NCI-H82 treated with DMSO at 0.1 percent for 48 hours (cell line): ENCODE results near the gene LRRC40.
"Not testable (repeated sequence)": the region's sequence is repeated elsewhere in the genome, so short reads cannot be mapped to it uniquely, and the experiment has no call there.

Source experiments
- DNase-seq: peaks from one replicate; lab custom pipeline; 2025; ENCODE audit not compliant: unreplicated experiment; lab: John Stamatoyannopoulos, UW

Gene LRRC40

DNA sequence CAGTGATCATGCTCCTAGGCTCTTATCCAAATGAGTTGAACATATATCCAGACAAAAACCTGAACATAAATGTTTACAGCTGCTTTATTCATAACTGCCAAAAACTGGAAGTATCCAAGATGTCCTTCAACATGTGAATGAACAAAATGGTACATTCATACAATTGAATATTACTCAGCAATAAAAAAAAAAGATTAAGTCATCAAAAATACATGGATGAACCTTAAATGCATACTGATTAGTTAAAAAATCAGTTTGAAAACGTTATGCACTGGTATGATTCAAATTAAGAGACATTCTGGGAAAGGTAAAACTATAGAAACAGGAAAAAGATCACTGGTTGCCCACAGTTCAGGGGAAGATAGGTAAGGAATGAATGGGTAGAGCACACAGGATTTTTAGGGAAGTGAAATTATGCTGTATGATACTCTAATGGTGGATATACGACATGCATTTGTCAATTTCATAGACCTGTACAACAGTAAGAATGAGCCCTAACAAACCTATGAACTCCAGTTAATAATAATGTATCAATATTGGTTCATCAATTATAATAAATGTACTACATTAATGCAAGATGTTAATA, 3.1 kb downstream of the LRRC40 start:
- no peak for DNase-seq

GRCh38 chr1:70200065-70200464, 5.3 kb downstream of the LRRC40 start:
- no peak for DNase-seq

GRCh38 chr1:70196333-70196732, 9.0 kb downstream of the LRRC40 start:
- DNase-seq = no peak

DNA sequence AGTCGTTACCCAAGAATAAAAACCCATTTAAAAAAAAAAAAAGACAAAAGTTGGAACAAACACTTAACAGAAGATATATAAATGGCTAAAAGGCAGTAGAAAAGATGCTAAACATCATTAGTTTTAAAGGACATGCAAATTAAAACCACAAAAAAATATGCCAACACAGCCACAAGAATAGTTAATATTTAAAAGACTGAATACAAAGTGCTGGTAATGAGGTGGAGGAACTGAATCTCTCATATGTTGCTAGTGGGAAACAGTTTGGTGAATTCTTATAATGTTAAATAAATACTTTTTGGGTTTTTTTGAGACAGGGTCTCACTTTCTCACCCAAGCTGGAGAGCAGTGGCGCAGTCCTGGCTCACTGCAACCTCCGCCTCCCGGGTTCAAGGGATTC, 10.0 kb downstream of the LRRC40 start:
- DNase-seq = no peak

DNA sequence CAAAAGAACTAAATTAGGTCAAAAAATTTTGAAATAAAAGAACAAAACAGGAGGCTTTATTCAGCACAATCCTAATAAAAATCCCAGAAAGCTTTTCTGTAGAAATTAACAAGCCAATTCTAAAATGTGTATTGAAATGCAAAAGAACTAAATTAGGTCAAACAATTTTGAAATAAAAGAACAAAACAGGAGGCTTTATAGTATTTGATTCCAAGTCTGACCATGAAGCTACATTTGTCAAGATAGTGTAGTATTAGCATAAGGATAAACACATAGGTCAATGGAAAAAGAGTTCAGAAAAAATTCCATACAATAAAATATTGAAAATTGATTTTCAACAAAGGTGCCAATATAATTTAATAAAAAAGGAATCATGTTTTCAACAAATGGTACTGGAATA, 10.8 kb downstream of the LRRC40 start:
- no peak for DNase-seq

GRCh38 chr1:70192446-70192845, 12.9 kb downstream of the LRRC40 start:
- not testable (repeated sequence) for DNase-seq

DNA sequence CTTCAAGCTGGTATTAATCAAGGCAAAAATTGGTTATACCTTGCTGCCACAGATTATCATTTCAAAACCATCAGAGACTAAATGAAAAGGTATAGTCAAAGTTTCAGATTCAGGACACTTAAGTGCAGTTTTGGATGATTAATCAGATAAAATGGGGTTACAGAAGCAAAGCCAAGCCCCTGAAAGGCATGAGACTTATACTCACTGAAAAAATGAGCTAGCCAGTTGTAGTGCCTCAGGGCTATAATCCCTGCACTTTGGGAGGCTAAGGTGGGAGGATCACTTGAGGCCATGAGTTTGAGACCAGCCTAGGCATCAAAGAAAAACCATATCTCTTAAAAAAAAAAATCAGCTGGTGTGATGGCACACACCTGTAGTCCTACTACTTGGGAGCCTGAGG, 15.2 kb downstream of the LRRC40 start:
- DNase-seq = no peak

- DNase-seq = no peak
These were observed 16.9 kb downstream of the LRRC40 start for GRCh38 chr1:70188522-70188921.

DNA sequence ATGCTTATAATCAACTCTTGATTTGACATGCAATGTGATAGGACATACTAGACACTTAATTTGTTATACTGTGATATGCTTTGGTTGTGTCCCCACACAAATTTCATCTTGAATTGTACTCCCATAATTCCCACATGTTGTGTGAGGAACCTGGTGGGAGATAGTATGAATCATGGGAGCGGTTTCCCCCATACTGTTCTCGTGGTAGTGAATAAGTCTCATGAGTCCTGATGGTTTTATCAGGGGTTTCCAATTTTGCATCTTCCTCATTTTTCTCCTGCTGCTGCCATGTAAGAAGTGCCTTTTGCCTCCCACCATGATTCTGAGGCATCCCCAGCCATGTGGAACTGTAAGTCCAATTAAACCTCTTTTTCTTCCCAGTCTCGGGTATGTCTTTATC, 20.2 kb downstream of the LRRC40 start:
- not testable (repeated sequence) for DNase-seq

DNA sequence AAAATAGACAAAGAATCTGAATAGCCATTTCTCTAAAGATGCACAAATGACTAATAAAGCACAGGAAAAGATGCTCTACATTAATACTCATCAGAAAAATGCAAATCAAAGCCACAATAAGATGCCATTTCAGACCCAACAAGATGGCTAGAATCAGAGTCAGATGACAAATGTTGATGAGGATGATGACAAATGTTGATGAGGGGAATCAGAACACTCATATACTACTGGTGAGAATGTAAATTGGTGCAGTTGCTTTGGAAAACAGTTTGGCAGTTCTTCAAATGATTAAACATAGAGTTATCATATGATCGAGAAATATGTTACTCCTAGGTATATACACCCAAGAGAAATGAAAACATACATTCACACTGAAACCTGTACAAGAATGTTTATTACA, 33.9 kb downstream of the LRRC40 start:
- no peak for DNase-seq

DNA sequence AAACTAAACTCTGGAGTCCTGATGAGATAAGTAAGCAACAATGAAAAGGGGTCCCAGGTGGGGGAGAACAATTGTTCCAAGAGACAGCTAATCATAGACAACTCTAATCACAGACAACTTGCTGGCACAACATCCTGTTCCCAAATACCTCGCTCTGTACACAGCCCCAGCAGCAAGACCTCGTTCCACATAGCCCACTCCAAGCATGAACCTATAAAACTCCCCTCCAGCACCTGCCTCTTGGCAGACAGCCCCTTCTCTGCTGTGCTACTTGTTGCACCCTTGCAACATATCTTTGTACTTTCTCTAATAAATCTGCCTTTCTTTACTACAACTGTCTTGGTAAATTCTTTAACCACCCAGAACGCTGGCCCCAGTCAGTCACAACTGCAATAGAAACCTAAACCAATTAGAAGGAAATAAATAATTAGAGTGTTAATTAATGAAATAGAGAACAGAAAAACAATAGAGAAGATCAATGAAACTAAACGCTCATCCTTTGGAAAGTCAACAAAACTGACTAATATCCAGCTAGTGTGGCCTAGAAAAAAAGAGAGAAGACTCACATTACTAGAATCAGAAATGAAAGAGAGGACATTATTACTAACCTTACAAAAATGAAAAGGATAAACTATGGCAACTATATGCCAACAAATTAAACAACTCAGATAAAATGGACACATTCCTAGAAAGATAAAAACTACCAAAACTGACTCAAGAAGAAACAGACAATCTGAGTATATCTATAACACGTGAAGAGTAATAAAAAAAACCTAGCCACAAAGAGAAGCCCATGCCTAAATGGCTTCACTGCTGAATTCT, 36.1 kb downstream of the LRRC40 start:
- no peak for DNase-seq

- no peak for DNase-seq
These were observed 37.1 kb downstream of the LRRC40 start for GRCh38 chr1:70168283-70168682.

GRCh38 chr1:70164350-70164749, 41.0 kb downstream of the LRRC40 start:
- no peak for DNase-seq

DNA sequence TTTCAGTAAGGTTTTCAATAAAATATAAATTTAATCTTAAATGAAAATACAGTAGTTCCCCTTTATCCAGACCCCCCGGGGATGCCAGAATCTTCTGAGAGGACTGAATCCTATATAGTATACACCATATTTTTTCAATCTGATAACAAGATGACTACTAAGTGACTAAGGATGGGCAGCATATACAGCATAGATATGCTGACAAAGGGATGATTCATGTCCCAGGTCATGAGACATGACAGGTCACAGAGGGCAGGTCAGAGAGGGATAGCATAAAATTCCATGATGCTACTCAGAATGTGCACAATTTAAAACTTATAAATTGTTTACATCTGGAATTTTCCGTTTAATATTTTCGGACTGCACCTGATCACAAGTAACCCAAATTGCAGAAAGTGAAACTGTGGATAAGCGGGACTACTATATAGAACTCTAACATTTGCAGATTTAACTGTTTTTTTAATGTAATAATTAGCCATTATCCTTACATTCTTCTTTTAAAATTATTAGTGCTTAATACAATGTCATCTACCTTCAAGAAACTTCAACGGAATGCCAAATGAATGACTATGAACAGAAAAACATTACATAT, 48.8 kb downstream of the LRRC40 start:
- DNase-seq = no peak

DNA sequence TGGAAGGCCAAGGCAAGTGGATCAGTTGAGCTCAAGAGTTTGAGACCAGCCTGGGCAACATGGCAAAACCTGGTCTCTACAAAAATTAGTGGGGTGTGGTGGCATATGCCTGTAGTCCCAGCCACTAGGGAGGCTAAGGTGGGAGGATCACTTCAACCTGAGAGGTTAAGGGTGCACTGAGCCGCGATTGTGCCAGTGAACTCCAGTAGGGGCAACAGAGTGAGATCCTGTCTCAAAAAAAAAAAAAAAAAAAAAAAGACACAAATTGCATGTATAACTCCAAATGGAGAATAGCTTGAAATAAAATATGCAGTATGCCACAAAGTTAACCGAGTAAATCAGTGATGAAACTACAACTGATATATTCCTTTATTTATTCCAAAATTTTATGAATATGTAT, 51.6 kb downstream of the LRRC40 start:
- DNase-seq = no peak

DNA sequence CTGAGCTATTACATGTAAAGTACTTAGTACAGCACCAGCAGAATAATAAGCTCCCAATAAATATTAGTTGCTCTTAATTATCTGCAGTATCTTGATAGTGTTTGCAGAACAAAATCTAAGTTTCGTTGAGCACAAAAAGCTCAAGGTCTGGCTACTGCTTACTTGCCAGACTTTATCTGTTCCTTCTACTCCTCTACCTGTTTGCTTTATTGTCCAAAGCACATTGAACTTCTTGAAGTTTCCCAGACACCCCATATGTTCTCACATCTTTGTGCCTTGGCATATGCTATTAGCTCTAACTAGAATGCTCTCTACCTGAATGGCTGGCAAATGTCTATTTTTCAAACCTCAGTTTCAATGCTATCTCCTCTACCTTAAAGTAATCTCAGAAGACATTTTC, 54.9 kb downstream of the LRRC40 start:
- DNase-seq = no peak

- DNase-seq = no peak
These were observed 58.9 kb downstream of the LRRC40 start for GRCh38 chr1:70146488-70146887.

DNA sequence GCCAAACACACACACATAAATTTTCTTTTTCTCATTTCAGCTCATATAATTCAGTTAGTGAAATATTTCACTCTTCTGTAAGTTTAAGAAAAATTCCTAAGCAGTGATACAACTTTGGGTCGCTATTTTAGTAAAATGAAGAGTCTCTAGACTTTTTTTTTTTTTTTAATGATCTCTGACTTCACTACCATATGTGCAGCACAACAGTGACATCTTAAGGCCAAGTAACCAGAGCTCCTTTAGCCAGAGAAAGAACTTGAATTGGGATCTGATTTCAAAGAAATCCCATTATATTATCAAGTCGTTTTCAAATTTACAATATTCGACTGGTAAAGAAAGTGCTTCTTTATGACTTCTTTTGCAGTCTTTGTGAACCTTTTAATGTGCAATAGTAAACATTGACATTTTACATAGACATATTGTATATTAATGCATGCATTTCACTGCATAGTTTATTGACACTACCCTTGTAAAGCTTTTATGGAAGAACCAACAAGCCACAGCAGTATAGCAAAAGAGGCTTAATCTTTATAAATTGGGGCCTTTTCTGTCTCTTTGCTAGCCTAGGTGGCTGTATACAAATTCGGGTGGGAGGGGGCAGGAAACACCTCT, 62.2 kb downstream of the LRRC40 start:
- DNase-seq = peak; percentile 5

GRCh38 chr1:70142075-70142474, 63.3 kb downstream of the LRRC40 start:
- DNase-seq = no peak

GRCh38 chr1:70140894-70141293, 64.5 kb downstream of the LRRC40 start:
- peak; percentile 7 for DNase-seq

GRCh38 chr1:70140343-70140742, 65.0 kb downstream of the LRRC40 start:
- DNase-seq = no peak

DNA sequence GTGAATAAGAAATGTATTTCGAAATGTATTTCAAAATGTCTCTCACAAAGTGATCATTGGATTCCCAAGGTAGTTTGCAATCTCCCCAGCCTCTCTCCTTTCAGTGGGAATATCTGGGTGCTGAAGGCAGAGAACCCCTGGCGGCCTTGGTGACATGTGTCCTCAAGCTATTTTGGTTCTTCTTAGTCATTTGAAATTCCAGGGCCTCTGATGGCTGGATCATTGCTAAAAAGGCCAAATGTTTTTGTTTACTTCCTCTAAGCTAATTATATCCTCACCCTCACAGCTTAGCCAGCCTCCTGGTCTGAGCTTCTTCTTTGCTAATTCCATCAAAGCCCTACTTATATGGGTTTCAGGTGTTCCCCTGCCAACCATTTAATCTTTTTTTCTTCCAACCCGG, 71.2 kb downstream of the LRRC40 start:
- DNase-seq = peak; percentile 87
